Stimulated activated CD8-positive, alpha-beta memory T cell treated with anti-CD3 and anti-CD28 coated beads, Interleukin-12 subunit alpha, Interleukin-12 subunit beta, amount 100 ng/mL, for 4 hours (primary cell): ENCODE measurements around the gene LRG1.
"Not testable (repeated sequence)": the region's sequence is repeated elsewhere in the genome, so short reads cannot be mapped to it uniquely, and the experiment has no call there.

Experiments used
- DNase-seq: peaks from one replicate; pipeline ENCODE4 v3.0.0-alpha.2; 2020; ENCODE audit warnings: low read depth

The LRG1 gene

GRCh38 chr19:4575267-4576015, 35.6 kb upstream of the LRG1 start:
- no peak for DNase-seq

GRCh38 chr19:4573682-4574081, 33.8 kb upstream of the LRG1 start:
- no peak for DNase-seq

- DNase-seq, result no peak
Measured at GRCh38 chr19:4571305-4571917, 31.6 kb upstream of the LRG1 start.

DNA sequence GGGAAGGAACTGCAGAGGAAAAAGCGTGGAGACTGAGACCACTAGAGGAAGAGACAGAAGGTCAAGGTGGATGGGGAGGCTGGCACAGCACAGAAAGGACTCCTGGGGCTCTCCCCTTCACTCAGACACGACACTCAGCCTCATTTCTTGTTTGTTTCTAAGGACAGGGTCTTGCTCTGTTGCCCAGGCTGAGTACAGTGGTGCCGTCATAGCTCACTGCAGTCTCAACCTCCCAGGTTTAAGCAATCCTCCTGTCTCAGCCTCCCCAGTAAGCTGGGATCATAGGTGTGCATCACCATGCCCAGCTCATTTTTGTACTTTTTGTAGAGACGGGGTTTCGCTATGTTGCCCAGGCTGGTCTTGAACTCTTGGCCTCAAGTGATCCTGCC, 31.1 kb upstream of the LRG1 start:
- no peak for DNase-seq

- DNase-seq, result no peak
Measured at GRCh38 chr19:4570402-4570801, 30.6 kb upstream of the LRG1 start.

- no peak for DNase-seq
Measured at GRCh38 chr19:4568886-4569285, 29.1 kb upstream of the LRG1 start.

DNA sequence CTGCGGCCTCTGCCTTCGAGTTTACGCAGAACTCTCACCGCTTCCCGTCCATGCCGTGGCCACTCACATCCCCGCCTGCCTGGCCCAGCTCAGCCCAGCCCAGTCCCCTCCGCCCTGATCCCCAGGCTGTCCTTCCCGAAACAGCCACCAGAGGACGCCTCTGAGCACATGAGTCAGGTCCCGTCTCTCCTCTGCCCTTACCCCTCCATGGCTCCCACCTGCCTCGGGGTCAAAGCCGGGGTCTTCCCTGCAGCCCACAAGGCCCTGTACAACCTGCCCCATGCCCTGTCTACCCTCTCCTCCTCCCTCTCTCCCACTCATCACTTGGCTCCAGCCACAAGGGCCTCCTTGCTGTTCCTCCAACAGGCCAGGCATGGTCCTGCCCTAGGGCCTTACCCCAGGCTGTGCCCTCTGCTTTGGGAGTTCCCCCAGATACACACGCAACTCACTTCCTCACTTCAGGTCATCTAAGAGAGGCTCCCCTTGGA, 27.8 kb upstream of the LRG1 start:
- peak; percentile 29 for DNase-seq

DNA sequence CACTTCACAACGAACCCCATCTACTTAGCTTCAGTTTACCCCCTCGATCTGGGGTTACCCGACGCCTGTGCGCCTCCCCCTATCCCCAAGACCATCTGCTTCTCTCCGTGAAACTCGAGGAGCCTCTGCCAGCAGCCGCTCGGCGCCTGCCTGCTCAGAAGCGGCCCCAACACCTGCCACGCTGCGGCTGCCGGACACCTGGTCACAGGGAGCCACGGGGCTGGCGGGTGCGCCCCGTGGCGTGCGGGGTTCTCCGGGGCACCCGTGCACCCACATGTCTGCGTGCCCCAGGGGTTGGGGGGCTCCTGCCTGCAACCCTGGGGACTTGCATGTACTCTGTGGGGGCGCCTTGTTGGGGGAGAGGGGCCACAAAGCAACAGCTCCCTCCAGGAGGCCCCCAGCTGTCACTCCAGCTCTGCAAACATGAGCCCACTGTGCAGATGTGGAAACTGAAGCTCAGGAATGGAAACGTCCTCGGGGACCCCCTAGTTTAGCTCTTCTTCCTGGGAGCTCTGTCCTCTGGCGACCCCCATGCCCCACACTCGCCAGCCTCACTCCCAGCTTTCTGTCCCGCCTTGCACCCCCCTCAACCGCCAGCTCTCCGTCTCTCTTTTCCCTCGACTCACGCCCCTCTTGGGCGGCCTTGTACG, 26.7 kb upstream of the LRG1 start:
- DNase-seq, result no peak

DNA sequence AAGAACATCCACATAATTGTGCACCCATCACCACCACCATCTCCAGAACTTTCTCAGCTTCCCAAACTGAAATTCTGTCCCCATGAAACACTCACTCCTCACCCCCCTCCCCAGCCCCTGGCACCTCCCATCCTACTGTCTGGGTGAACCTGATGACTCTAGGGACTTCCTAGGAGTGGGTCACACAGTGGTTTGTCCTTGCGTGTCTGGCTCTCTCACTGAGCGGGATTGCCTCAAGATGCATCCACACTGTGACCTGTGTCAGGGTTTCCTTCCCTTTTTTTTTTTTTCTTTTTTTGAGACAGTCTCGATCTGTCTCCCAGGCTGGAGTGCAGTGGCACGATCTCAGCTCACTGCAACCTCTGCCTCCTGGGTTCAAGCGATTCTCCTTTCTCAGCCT, 23.7 kb upstream of the LRG1 start:
- not testable (repeated sequence) for DNase-seq

DNA sequence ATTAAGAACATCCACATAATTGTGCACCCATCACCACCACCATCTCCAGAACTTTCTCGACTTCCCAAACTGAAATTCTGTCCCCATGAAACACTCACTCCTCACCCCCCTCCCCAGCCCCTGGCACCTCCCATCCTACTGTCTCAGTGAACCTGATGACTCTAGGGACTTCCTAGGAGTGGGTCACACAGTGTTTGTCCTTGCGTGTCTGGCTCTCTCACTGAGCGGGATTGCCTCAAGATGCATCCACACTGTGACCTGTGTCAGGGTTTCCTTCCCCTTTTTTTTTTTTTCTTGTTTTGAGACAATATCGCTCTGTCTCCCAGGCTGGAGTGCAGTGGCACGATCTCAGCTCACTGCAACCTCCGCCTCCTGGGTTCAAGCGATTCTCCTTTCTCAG, 22.2 kb upstream of the LRG1 start:
- DNase-seq, result not testable (repeated sequence)

GRCh38 chr19:4559569-4559968, 19.7 kb upstream of the LRG1 start, which contains the start of gene SEMA6B:
Gene SEMA6B, minus strand, starts transcription at chr19:4559684. Its CDS starts 1,227 bp downstream, at chr19:4558457.
- DNase-seq, result no peak

DNA sequence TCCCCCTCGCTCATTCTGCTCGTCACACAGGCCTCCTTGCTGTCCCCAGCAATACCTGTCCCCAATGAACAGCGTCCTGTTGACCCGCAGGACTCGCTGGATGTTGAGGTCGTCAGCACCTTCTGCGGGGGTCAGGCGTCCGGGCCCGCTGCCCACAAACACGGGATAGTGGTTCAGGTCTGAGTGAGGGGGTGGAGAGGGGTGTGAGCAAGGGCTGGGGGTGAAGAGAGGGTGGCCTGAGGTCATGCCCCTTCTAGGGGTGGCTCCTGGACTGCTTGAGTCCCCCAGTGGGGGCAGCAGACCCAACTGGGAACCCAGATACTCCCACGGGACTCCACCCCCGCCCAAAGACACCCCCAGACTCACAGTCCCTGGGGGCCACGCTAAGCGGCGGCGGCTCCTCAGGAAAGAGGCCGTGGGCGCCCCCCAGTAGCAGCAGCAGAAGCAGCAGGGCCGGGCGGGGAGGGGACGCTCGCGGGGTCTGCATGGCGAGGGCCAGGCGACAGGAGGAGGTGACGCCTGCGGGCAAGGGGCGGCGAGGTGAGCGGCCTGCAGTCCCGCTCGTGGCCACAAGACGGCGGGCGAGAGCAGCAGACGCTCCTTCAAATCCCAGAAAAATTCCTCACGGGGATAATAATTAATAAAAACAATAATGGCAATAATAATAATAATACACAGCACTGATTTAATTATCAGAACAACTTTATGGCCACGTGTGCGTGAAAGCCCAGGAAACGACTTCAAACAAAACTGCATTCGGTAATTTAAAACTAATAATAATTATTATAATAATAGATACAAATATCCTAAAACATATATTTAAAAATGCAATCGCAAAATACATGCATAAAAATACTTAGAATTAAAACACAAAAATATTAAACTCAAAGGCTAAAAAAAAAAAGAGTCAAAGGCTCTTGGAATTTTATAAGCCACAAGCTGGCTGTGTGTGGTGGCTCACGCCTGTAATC, 18.4 kb upstream of the LRG1 start:
- DNase-seq, result no peak

- no peak for DNase-seq
Measured at GRCh38 chr19:4557144-4557970, 17.5 kb upstream of the LRG1 start.

DNA sequence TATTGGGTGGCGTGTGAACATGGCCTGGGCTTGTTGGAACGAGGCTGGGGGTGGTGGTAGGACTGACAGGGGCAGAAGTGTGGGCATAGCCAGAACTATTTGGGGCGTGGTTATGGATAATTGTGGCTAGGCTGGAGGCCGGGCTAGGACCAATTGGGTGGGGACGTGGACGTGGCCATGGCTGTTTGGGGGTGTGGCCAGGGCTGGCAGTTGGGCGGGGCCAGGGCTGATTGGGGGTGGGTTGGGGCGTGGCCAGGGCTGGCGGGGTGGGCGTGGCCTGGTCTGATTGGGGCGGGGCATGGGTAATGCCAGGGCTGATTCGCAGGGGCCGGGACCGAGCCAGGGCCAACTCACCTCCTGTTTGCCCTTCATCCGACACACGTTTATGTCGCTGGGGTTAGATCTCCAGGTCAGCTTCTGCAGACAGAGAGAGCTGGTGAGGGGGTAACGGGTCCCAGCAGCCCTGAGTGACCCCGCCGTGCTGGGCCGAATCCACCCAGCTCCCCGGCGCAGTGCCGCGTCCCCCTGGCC, 16.8 kb upstream of the LRG1 start:
- DNase-seq, result no peak

DNA sequence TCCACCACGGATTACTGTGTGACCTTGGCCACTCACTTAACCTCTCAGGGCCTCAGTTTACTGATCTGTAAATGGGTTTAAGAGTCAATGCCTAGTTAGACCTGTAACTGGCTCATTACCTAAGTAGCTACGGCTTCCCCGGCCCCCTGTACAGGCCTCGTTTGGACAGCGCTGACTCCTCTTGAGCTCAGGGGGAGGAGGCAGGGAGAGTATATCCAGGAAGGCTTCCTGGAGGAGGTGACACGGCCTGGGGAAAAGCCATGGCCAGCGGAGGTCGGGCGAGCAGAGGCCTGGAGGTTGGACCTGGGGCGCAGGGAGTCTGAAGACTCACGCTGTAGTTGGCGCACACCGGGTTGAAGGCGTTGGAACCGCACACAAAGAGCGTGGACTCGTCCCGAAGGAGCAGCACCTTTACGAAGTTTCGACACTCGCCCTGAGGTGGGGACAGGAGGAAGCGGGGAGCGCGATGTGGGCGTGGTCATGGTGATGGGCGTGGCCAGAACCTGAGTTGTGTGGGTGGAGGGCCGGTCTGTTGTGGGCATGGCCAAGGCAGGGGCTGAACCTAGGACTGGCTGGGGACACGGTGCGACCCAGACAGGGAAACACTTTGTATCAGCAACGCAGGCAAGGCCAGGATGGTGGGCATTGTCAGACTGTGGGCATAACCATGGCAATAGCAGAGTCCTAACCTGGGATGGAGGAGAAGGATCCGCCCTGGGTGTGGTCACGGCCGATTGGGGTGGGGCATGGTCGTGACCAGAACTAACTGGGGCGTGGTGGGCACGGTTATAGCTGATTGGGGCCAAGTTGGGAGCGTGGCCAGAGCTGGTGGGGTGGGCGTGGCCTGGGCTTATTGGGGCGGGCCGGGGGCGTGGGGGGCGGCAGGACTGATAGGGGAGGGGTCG, 16.1 kb upstream of the LRG1 start:
- DNase-seq, result no peak

- no peak for DNase-seq
Measured at GRCh38 chr19:4554717-4555116, 14.9 kb upstream of the LRG1 start.

DNA sequence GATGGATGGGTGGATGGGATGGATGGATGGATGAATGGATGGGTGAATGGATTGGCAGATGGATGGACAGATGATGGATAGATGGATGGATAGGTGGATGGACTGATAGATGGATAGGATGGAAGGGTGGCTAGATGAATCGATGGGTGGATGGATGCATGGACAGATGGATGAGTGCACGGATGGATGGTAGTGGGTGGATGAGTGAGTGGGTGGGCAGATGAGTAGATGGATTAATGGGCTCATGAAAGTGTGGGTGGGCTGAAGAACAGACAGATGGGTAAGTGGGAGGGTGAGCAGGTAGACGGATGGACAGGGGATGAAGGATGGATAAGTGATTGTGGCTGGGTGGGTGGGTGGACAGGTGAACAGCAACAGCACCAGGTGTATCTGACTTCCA, 13.9 kb upstream of the LRG1 start:
- no peak for DNase-seq

DNA sequence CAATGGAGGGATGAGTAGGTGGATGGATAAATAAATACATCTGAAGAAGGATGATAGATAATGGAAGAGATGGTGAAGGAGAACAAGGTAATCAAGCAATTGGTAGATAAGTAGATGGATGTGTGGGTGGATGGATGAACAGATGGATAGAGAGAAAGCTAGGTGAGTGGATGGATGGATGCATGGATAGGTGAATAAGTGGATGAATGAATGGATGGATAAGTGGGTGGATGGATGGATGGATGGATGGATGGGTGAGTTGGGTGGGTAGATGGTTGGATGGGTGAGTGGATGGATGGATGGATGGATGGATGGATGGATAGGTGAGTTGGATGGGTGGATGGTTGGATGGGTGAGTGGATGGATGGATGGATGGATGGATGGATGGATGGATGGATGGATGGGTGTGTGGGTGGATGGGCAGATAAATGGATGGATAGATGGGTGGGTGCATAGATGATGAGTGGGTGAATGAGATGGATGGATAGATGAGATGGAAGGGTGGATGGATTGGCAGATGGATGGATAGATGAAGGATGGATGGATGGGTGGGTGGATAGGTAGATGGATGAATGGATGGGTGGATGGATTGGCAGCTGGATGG, 13.4 kb upstream of the LRG1 start:
- no peak for DNase-seq

- no peak for DNase-seq
Measured at GRCh38 chr19:4552525-4552819, 12.6 kb upstream of the LRG1 start.
